RCC 7860 (cell line): ENCODE results near the gene SEC23A.
"Not testable (repeated sequence)": the region's sequence is repeated elsewhere in the genome, so short reads cannot be mapped to it uniquely, and the experiment has no call there.

Experiments used
- DNase-seq: peaks from one replicate; pipeline ENCODE4 v3.0.0-alpha.2; 2015; ENCODE audit warnings: low spot score
- FAIRE-seq: peaks from 2 replicates; lab custom pipeline; 2012; peaks lifted over from hg19 to GRCh38; lab: Jason Lieb, UNC

The SEC23A gene

DNA sequence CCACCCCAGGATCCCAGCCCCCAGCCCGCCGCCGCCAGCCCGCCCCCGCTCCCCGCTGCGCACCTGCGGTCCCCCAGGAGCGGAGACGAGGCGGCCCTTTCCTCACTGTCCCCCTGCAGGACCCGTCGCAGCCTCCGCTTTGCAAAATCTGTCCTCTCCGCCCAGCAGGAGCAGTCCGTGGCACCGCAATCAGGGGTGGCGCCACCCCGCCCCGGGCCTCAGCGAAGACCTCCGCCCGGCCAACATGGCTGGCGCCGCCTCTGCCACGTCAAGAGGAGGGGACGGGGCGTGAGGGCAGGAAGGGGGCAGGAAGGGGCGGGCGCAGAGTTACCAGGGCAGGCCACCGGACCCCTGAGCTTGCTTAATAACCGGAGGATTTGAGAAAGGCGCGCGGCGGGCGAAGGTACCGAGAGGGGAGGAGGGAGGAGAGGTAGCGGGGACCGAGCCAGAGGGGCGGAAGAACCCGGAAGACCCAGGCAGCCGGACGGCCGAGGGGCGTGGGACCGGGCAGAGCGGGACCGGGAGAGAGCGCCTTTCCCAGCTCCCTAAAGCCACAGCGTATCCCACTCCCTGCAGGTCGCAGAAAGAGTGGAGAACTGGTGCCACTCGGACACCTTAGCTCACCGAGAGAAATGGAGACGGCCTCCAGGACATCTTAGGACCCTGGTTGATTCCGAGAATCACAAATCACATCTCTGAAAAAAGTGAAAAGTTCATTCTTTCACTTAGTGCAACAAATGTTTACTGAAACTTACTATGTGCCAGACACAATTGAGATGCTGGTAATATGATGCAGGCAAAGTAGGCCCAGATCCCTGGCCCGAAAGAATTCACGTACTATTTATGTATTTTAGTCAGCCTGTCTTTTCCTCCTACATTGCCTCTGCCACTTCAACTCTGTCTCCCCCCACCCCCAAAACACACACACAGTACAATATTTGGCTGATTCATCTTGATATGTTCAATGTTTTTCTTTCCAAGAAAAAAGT, at the start of gene SEC23A:
SEC23A (minus strand) TSS at position 267 of the 989 bp plus-strand sequence. CDS start 7,117 bp downstream, outside the sequence.
- DNase-seq (peak; percentile 60), FAIRE-seq (no peak)

DNA sequence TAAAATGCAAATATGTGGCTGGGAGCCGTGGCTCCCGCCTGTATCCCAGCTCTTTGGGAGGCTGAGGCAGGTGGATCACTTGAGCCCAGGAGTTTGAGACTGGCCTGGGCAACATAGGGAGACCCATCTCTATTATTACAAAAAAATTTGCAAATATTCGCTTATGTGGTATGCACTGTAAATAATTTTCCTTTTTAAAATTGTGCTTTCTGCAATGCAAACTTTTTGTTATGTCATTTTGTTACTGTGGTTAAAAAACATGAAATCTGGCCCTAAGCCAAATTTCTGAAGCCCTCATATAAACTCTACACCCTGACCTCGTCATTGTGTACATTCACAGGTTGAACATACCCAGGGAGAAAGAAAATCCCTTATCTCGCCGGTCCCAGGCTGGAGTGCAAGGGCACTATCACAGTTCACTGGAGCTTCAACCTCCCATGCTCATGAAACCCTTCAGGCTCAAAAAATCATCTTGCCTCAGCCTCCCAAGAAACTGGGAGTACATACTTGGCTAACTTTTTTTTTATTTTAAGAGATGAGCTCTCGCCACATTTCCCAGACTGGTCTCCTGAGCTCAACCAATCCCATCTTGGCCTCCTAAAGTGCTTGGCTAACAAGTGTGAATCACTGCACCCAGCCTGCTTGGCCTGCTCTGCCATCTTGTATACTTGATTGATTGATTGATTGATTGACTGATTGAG, 42.4 kb upstream of the SEC23A start:
- FAIRE-seq (no peak), DNase-seq (no peak)

DNA sequence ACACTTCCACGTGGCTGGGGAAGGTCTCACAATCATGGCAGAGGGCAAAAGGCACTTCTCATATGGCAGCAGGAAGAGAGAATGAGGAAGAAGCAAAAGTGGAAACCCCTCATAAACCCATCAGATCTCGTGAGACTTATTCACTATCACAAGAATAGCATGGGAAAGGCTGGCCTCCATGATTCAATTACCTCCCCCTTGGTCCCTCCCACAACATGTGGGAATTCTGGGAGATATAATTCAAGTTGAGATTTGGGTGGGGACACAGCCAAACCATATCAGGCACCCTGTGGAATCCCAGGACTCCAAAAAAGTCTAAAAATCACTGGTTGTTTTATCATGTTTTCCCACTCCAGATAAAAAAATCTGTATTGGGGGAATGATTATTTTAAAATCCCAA, 40.2 kb upstream of the SEC23A start:
- not testable (repeated sequence) for FAIRE-seq, DNase-seq

DNA sequence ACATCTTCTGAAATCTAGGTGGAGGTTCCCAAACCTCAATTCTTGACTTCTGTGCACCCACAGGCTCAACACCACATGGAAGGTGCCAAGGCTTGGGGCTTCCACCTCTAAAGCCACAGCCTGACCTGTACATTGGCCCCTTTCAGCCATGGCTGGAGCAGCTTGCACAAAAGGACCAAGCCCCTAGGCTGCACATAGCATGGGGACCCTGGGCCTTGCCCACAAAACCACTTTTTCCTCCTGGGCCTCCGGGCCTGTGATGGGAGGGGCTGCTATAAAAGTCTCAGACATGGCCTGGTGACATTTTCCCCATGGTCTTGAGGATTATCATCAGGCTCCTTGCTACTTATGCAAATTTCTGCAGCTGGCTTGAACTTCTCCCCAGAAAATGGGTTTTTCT, 38.6 kb upstream of the SEC23A start:
- FAIRE-seq, DNase-seq: not testable (repeated sequence)

DNA sequence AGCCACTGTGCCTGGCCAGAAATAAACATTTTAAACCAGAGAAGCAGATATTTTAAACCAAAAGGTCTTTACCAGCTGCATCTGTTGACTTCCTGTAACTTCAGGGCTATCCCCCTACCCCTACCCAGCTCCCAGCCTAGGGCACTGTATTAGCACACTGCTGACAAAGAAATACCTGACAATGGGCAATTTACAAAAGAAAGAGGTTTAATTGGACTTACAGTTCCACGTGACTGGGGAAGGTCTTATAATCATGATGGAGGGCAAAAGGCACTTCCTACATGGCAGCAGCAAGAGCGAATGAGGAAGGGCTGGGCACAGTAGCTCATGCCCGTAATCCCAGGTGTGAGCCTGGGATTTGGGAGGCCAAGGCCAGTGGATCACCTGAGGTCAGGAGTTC, 37.1 kb upstream of the SEC23A start:
- FAIRE-seq (no peak), DNase-seq (no peak)

DNA sequence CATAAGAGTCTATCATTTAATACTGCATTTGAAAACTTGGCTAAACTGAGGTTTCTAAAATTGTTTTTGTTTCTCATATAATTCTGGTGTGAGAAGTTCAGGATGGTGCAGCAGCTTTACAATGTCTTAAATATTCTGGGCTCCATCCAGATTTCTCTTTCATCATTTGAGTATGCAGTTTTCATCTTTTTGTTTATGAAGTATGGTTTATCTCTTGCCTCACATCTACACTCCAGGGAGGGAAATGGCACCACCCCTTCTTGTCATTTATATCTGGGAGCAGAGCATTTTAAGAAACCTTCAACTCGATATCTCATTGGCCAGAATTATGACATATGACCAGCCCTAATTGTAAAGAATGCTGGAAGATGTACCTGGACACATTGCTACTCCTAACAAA, 35.4 kb upstream of the SEC23A start:
- FAIRE-seq = no peak

DNA sequence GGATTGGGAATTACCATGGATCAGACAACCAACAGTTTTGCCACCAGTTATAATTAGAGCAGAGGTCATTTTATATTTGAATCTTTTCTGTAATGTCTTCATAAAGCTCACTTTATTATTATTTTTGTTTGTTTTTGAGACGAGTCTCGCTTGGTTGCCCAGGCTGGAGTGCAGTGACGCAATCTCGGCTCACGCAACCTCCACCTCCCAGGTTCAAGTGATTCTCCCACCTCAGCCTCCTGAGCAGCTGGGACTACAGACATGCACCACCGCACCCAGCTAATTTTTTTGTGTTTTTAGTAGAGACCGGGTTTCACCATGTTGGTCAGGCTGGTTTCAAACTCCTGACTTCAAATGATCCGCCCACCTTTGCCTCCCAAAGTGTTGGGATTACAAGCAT, 34.8 kb upstream of the SEC23A start:
- FAIRE-seq, DNase-seq: not testable (repeated sequence)

More for the DNA sequence above, 35.4 kb upstream of the SEC23A start:
- no peak for DNase-seq

DNA sequence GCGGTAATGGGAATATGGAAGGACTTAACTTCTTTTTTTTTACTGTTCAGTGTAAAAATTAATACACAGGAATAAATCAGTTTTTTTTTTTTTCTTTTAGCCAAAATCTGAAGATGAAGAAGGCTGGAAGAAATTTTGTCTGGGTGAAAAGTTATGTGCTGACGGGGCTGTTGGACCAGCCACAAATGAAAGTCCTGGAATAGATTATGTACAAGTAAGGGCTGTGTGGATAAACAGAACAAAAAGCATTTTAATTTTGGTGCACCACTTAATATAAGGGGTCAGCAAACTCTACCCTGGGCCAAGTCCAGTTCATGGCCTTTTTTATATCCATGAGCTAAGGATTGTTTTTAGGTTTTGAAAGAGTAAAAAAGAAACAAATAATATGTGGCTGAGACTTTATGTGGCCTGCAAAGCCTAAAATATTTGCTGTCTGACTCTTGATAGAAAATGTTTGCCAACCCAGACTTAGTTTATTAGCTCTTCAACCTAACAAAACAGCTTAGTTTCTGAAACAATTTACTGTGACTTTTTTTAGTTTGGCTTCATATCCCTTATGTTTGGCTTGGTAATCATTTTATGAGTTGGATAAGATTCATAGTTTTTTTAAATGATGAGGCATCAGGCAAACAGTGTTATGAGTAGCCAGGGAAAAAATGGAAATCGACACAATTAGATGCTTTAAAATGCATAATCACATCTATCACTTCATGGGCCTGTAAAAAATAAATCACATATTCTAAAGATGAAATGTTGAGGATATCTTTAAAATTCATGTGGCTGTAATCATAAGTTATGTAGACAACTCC, 19.5 kb upstream of the SEC23A start:
- FAIRE-seq = no peak
- DNase-seq = no peak

DNA sequence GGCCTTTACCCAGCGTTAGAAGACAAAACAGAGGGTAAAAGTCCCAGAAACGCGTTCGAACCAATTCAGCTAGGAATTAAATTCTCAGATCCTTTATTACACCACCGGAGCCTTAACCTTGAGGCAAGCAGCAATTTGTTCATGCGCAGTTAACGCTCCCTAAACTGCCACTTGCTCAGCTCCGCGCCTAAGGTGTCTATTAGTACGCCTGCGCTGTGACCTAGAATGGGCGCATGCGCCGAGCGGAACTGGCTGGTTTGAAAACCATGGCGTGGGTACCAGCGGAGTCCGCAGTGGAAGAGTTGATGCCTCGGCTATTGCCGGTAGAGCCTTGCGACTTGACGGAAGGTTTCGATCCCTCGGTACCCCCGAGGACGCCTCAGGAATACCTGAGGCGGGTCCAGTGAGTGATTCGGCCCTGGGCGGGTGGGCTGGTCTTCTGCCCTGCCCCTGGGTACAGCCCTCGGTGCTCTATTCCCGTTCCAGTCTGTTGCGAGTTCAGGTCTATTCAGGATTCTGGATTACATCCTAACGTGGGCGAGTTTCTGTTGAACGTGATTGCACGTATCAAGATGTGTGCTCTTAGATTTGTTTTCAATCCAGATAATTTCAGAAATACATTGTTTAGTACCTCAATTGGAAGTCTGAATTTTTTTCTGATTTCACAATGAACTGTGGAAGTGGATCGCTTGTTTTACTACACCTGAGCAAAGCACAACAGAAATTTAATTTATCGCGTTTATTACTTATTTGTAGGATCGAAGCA, 11.2 kb upstream of the SEC23A start, which contains the start of gene GEMIN2:
GEMIN2 (plus strand) TSS at position 251 of the 766 bp plus-strand sequence; CDS start at position 267, 16 bp downstream.
- FAIRE-seq (peak; percentile 74), DNase-seq (peak; percentile 81)

DNA sequence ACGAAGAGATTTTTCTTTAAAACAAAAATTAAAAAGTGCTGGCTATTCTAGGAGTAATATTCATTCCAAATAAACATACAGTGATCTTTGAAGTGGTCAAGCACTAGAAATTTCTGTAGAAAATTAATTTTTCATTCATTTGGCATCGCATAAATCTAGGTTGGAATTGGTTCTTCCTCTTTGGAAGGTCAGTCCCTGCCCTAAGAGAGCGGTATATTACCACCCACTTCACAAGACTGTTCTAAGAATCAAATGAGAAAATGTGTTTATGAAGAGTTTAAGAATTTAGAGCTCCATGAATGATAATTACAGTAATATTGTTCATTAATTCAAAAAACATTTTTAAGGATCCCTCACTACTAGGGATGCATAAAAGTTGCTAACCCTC, 10.6 kb upstream of the SEC23A start:
- DNase-seq = no peak
- FAIRE-seq = no peak

DNA sequence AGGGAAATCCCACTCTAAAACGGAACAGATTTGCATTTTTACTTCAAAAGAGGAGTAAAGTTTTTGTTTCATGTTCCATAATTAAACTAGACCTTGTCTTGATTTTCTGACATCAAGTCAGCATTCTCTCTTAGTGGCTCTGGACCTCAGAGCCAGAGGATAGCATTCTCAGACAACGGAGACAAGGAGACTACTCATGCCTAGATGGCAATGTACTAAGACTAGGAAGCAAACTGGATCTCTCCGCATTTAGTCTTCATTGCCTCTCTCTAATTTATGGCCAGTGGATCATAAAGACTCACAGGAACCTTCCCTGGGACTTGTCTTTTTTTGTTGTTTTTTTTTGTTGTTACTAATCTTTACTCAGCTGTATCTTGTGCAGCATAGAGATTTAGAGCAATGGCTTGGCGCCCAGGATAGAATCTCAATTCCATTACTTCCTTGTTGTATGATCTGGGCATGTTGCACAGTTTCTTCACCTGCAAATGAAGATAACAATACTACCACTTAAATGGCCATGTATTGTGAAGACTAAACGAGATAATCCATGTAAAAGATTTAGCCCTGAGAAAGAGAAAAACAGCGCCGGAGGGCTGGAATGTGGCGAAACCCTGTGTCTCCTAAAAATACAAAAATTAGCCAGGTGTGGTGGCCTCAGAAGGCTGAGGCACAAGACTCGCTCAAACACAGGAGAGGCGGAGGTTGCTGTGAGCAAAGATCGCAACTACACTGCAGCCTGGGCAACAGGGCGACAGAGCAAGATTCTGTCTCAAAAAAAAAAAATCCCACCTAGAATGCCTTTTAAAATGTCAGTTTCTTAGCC, 7.1 kb upstream of the SEC23A start:
- FAIRE-seq (no peak), DNase-seq (no peak)

DNA sequence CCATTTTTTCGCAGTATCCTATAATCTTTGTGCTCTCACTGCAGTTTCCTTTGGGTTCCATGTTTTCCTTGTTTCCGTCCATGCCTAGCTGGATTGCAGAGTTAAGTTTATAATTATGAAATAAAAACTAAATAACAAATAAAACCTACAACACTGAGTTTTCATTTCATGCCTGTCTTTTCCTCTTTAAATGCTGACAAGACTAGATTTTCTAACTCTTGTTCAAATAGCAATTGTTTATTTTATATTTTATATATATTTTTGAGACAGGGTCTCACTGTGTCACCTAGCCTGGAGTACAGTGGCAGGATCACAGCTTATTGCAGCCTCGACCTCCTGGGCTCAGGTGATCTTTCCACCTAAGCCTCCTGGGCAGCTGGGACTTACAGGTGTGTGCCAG, 5.8 kb upstream of the SEC23A start:
- FAIRE-seq (no peak), DNase-seq (no peak)

DNA sequence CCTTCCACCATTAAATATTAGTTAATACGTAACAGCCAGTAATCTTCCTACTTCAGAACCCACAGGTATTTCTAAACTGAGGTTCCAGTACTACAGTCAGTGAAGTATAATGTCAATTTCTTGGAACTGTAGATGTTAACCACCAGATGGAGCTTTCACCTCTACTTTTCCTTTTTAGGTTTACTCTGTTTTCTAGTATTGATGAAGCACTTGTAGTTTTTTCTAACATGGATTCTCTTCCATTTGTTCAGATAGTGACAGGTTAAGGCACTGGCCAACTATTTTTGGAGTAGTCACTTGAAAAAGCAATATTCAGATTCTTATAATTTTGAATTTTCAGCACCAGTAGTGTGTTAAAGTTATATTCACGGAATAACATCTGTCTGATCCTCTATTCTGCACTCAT, 4.6 kb upstream of the SEC23A start:
- FAIRE-seq = peak; percentile 57
- peak; percentile 5 for DNase-seq

DNA sequence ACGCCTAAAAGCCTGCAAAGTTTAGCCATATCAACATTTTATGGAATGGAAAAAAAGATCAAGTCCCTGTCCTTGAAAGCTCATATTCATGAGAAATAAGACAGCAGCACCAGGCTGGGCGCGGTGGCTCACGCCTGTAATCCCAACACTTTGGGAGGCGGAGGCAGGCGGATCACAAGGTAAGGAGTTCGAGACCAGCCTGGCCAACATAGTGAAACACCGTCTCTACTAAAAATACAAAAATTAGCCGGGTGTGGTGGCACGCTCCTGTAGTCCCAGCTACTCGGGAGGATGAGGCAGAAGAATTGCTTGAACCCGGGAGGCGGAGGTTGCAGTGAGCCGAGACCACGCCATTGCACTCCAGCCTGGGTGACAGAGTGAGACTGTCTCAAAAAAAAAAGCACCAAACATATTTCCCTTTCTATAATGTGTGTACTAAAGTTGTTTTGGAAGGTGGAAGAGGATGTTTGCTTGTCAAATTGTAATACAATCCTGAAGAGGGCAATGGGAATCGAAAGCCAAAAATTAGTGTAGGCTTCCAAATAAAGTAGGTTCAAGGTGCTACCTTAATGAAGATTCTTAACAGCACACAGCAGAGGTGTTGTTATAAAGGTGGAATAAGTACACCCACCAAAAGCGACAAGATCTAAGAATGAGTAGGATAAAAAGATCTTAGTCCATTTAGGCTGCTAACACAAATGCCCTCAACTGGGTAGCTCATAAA, 1.2 kb upstream of the SEC23A start:
- DNase-seq, FAIRE-seq: not testable (repeated sequence)

DNA sequence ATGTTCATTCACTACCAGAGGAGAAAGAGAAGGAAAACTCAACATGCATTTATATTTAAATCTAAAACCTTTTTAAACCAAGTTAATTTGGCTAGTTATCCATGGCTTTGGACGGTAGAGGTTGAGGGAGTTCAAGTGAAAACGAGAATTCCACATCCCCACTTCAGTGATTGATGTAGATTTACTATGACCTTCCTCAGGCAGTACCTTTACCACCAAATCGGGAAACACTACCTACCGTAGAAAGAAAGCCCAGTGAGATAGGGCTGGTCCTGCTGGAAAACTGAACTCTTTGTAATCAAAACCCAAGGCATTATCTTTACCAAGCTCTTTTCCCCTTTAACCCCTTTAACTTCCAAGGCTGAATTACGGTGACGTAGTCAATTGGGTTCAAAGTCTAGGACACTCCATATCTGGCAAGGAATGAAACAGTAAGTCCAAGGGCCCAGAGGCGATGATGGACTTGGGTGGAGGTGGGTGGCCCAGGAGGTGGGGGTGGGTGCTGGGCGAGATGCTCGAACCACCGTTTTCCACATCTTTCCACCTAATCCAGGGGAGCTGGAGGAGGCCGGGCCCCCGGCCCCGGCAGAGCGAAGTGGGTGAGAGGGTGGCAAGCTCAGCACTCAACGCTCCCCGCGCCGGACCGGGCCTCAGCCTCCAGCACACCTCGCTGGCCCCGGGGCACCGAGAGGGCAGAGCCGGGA, 618 bp downstream of the SEC23A start:
- peak; percentile 4 for DNase-seq
- no peak for FAIRE-seq

DNA sequence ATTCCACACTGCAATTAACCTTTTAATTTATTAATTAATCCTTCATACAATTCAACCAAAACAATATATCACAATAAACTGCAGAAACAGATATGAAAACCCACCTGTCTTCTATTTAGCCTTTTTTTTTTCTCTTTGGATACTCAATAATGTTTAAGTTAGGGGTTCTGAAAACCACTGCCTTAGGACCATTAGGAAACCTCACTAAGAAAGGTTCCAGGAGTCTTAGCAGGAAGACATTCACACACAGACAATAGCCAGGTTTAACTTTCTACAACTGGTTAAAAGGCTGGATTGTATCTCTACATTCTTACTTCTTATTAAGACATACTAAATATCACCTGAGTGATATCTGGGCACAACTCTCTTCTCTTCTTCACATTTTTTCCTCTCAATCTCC, 3.3 kb downstream of the SEC23A start:
- DNase-seq (no peak), FAIRE-seq (no peak)

DNA sequence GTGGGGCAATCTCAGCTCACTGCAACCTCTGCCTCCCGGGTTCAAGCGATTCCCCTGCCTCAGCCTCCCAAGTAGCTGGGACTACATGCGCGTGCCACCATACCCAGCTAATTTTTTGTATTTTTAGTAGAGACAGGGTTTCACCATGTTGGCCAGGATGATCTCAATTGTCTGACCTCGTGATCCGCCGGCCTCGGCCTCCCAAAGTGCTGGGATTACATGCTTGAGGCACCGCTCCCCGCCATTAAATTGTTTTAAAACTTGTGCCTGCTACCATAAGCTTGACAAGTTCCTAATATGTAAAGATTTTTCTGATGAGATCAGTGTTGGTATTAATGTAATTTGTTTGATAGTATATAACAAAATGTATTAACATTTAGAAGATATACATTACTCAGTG, 3.8 kb downstream of the SEC23A start:
- not testable (repeated sequence) for DNase-seq, FAIRE-seq

DNA sequence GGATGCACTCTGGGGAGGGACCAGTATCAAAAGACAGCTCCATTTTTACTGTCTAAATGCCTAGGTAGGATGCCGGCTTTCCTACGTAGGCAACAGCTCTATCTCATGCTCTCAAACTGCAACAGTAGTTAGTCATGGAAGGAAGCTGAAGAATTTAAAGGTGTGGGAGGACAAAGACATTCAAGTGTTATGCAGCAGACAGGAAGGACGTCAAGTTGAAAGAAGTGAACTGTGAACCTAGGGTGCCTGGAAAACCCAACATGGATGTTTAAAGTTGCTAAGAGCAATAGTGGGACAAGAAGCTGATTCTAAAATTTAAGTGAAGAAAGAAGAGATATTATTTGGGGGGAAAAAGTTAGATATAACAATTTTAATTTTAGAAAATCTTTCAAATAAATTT, 5.9 kb downstream of the SEC23A start:
- FAIRE-seq (no peak), DNase-seq (peak; percentile 22)
